Endothelial cell of umbilical vein (primary cell): ENCODE data around the gene PPFIA3. TPM values are rescaled to one million over a fixed set of nuclear protein-coding genes. Genes with fewer than 3 reads are reported as not detected.

Experiments
- BruUV-seq: library from RNA; stranded (reverse); fragments of 400-500 nt; replicated peaks from 2 replicates; lab custom pipeline; 2021; lab: Mats Ljungman, UMichigan
- CTCF ChIA-PET: fragments of 300-600, 350-600 bp; sonication (Branson Sonifier 250); formaldehyde crosslinking; loops from one replicate; lab custom pipeline; 2021; ENCODE audit warnings: antibody characterized with exemption, inconsistent platforms; lab: Charles Lee
- POLR2A ChIA-PET: fragments of 300-600, 350-600 bp; sonication (Branson Sonifier 250); formaldehyde crosslinking; loops from one replicate; lab custom pipeline; 2021; ENCODE audit warnings: antibody characterized with exemption, inconsistent platforms; lab: Charles Lee
- DNase-seq: peaks from one replicate; pipeline ENCODE4 v3.0.0-alpha.2; 2011; ENCODE audit warnings: low read depth, low spot score
- FAIRE-seq: peaks from 2 replicates; lab custom pipeline; 2011; peaks lifted over from hg19 to GRCh38; lab: Jason Lieb, UNC
- H2AFZ ChIP-seq: 2 replicates; pipeline ENCODE4 v1.6.0; 2012; ENCODE audit warnings: low read depth, low read length, control low read depth, inconsistent platforms
- H3K27ac ChIP-seq: 2 replicates; pipeline ENCODE4 v1.5.1; 2011; ENCODE audit warnings: low read depth, mild to moderate bottlenecking, control low read depth, low read length, moderate library complexity; ENCODE audit not compliant: insufficient read depth
- H3K27me3 ChIP-seq, 2 experiments: 2 replicates each; pipeline versions ENCODE4 v1.6.0 to v1.6.1; 2011; ENCODE audit warnings: low read length in 2 of 2, mixed read lengths in 1 of 2; ENCODE audit not compliant: control insufficient read depth in 2 of 2, insufficient read depth in 2 of 2
- H3K36me3 ChIP-seq, 2 experiments: 2 replicates in 1 of 2; 3 replicates in 1 of 2; pipeline ENCODE4 v1.5.1; 2011; ENCODE audit warnings: low read length in 2 of 2, mild to moderate bottlenecking in 1 of 2, moderate library complexity in 1 of 2; ENCODE audit not compliant: control insufficient read depth in 2 of 2, insufficient read depth in 2 of 2; ENCODE audit errors: extremely low read depth in 1 of 2
- H3K4me1 ChIP-seq: 3 replicates; pipeline ENCODE4 v1.5.1; 2011; ENCODE audit warnings: mild to moderate bottlenecking, low read length; ENCODE audit not compliant: control insufficient read depth, insufficient read depth; ENCODE audit errors: extremely low read depth
- H3K4me2 ChIP-seq: 2 replicates; pipeline ENCODE4 v1.6.1; 2011; ENCODE audit warnings: low read length, control low read depth, mixed read lengths; ENCODE audit not compliant: insufficient read depth
- H3K4me3 ChIP-seq, 3 experiments: fragments of 200-600 bp in 1 of 3; sonication (generic), shearing (Covaris generic) in 1 of 3; replicated peaks in 1 of 3; 2 replicates each; pipeline ENCODE4 v1.5.1; 2011 to 2016; ENCODE audit warnings: control low read depth in 3 of 3, low read length in 3 of 3, mild to moderate bottlenecking in 2 of 3, inconsistent platforms in 1 of 3, low read depth in 1 of 3, moderate library complexity in 1 of 3; ENCODE audit not compliant: insufficient read depth in 1 of 3
- H3K79me2 ChIP-seq: 2 replicates; pipeline ENCODE4 v1.6.0; 2012; ENCODE audit warnings: low read length, inconsistent platforms; ENCODE audit not compliant: control insufficient read depth, insufficient read depth
- H3K9ac ChIP-seq: replicated peaks from 2 replicates; pipeline ENCODE3; 2011; ENCODE audit warnings: low read length, control low read depth; ENCODE audit not compliant: insufficient read depth; ENCODE audit errors: extremely low read depth
- H3K9me1 ChIP-seq: replicated peaks from 3 replicates; pipeline ENCODE4 v1.6.0; 2011; ENCODE audit warnings: mild to moderate bottlenecking, low read length; ENCODE audit not compliant: control insufficient read depth, insufficient read depth; ENCODE audit errors: extremely low read depth
- H3K9me3 ChIP-seq: replicated peaks from 2 replicates; pipeline ENCODE4 v1.5.1; 2012; ENCODE audit warnings: low read length, inconsistent platforms; ENCODE audit not compliant: control insufficient read depth, insufficient read depth
- H4K20me1 ChIP-seq: replicated peaks from 2 replicates; pipeline ENCODE3; 2011; ENCODE audit warnings: mild to moderate bottlenecking, low read length; ENCODE audit not compliant: control insufficient read depth, insufficient read depth; ENCODE audit errors: extremely low read depth
- EZH2 ChIP-seq: IDR thresholded peaks from 2 replicates; pipeline ENCODE4 v1.6.1; 2012; ENCODE audit warnings: borderline replicate concordance, low read depth, mild to moderate bottlenecking, moderate library complexity, low read length, inconsistent platforms; ENCODE audit not compliant: severe bottlenecking
- FOS ChIP-seq: IDR thresholded peaks from 2 replicates; pipeline ENCODE4 v1.6.1; 2011; ENCODE audit warnings: mild to moderate bottlenecking, low read length, moderate library complexity, borderline replicate concordance; ENCODE audit not compliant: insufficient read depth
- GATA2 ChIP-seq: IDR thresholded peaks from 2 replicates; pipeline ENCODE4 v1.7.0; 2011; ENCODE audit warnings: low read depth, mild to moderate bottlenecking, moderate library complexity, mixed read lengths, low read length; ENCODE audit not compliant: insufficient read length, insufficient read depth
- JUN ChIP-seq: IDR thresholded peaks from 2 replicates; pipeline ENCODE4 v1.6.1; 2011; ENCODE audit warnings: borderline replicate concordance, low read depth; ENCODE audit not compliant: insufficient read length, insufficient read depth
- MYC ChIP-seq: IDR thresholded peaks from one replicate; pipeline ENCODE4 v1.6.1; 2011; ENCODE audit warnings: mild to moderate bottlenecking, low read depth, low read length
- POLR2A ChIP-seq: IDR thresholded peaks from 2 replicates; pipeline ENCODE4 v1.6.1; 2012; ENCODE audit warnings: low read depth, mild to moderate bottlenecking, control low read depth, low read length
- POLR2AphosphoS5 ChIP-seq: IDR thresholded peaks from 2 replicates; pipeline ENCODE4 v1.6.1; 2012; ENCODE audit warnings: low read depth, mild to moderate bottlenecking, control low read depth, low read length, moderate library complexity; ENCODE audit not compliant: insufficient read depth
- dilution Hi-C: fragments of 300-500 bp; cut with MboI; formaldehyde crosslinking; loops from one replicate; pipeline ENCODE4 v1.15.0; 2019; ENCODE audit warnings: low sequenced_read_pairs; ENCODE audit not compliant: extremely low pct_ligation_motif_present
- intact Hi-C: fragments of 100-400 bp; cut with micrococcal nuclease; formaldehyde crosslinking; loops from one replicate; pipeline ENCODE4 v1.10.0; 2022
- polyA plus RNA-seq, 4 experiments: library from polyadenylated mRNA; depleted of rRNA in 3 of 4; stranded (reverse) in 3 of 4; unstranded in 1 of 4; fragments of >200 nt; gene quantifications; 2 replicates each; pipeline versions ENCODE4 v1.2.1 to v1.2.3, GENCODE V29; 2011 to 2012; ENCODE audit warnings: missing spikeins in 1 of 4
- total RNA-seq: library from RNA; stranded (reverse); gene quantifications from 2 replicates; pipeline ENCODE4 v1.2.3, GENCODE V29; 2021
- TF ChIP-seq, protein P1 (sequence below): IDR thresholded peaks from 2 replicates; pipeline ENCODE4 v1.6.1; 2011; ENCODE audit not compliant: insufficient read depth, insufficient read length
- TF ChIP-seq, protein P2 (sequence below), 2 donors: IDR thresholded peaks; 1 replicate in 1 of 2; 2 replicates in 1 of 2; pipeline ENCODE4 v1.5.1; 2011; ENCODE audit warnings: low read length in 2 of 2, mild to moderate bottlenecking in 2 of 2, moderate library complexity in 2 of 2, control low read depth in 1 of 2, inconsistent platforms in 1 of 2, low read depth in 1 of 2; ENCODE audit not compliant: insufficient read depth in 1 of 2; ENCODE audit errors: extremely low read depth in 1 of 2

The PPFIA3 gene
- total and polyA plus RNA-seq, 2 donors (not counting 3 experiments of a cell fraction or from before 2014, with no cell fraction given): 1.3 to 2.0 TPM

DNA sequence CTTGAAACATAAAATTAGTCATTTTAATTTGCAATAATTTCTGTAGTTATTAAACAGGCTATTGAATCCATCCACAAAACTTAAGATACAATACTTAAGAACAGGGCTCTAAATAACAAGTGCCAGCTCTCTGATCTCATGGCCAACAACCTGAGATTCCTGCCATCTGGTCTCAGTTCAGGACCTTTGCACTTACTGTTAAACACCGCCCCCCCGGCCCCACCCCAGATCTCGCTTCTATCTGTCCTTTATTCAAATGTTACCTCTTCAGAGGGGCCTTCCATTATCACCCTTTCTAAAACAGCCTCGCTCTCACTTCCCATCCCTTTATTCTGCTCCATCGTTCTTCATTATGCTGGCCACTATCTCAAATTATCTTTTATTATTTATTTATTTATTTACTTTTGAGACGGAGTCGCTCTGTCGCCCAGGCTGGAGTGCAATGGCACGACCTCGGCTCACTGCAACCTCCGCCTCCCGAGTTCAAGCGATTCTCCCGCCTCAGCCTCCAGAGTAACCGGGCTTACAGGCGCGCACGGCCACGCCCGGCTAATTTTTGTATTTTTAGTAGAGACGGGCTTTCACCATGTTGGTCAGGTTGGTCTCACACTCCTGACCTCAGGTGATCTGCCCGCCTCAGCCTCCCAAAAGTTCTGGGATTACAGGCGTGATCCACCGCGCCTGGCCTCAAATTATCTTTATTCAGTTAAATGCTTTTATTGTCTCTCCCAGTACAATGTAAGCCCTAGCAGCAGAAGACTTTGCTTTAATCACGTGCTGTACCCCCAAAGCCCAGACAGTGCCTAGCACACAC, 34.9 kb upstream of the PPFIA3 start:
- intact Hi-C loops (loop anchor here (1.0 to 5.0 kb wide), 2 partner anchors 43 to 91 kb away; partner anchors contain the start of genes GYS1 and RUVBL2), dilution Hi-C loops (no loop called here)
- Histone ChIP-seq H3K79me2 (peaks cover 37% of the 10 kb centered on the region), H3K27me3 (peaks cover 2 to 3% of the 10 kb centered on the region in 2 experiments), H3K9me3 (no peaks in the 10 kb centered on the region), H3K9me1 (no peaks in the 10 kb centered on the region), H3K9ac (peak overlapping the region; percentile 97), H3K36me3 (peaks cover 0 to 14% of the 10 kb centered on the region in 2 experiments), H3K4me3 (peak overlapping the region in 2 of 3 experiments; percentile 18 to 25), H3K27ac (peak overlapping the region; percentile 73), H2AFZ (peak overlapping the region; percentile 80), H4K20me1 (peaks cover 2% of the 10 kb centered on the region), H3K4me2 (peak overlapping the region; percentile 26), H3K4me1 (peaks cover 14% of the 10 kb centered on the region)
- no peak for DNase-seq
- BruUV-seq: TSS peak; percentile 77
- TF ChIP-seq JUN (no peak), MYC (no peak), GATA2 (no peak), POLR2AphosphoS5 (no peak), EZH2 (no peak), POLR2A (no peak), FOS (no peak)
- TF ChIP-seq, protein P1, sequence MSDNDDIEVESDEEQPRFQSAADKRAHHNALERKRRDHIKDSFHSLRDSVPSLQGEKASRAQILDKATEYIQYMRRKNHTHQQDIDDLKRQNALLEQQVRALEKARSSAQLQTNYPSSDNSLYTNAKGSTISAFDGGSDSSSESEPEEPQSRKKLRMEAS: no peak
- TF ChIP-seq, protein P2, sequence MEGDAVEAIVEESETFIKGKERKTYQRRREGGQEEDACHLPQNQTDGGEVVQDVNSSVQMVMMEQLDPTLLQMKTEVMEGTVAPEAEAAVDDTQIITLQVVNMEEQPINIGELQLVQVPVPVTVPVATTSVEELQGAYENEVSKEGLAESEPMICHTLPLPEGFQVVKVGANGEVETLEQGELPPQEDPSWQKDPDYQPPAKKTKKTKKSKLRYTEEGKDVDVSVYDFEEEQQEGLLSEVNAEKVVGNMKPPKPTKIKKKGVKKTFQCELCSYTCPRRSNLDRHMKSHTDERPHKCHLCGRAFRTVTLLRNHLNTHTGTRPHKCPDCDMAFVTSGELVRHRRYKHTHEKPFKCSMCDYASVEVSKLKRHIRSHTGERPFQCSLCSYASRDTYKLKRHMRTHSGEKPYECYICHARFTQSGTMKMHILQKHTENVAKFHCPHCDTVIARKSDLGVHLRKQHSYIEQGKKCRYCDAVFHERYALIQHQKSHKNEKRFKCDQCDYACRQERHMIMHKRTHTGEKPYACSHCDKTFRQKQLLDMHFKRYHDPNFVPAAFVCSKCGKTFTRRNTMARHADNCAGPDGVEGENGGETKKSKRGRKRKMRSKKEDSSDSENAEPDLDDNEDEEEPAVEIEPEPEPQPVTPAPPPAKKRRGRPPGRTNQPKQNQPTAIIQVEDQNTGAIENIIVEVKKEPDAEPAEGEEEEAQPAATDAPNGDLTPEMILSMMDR (IDR thresholded peaks at IDR 0.05; ENCODE audit: extremely low read depth in 1 of 2, insufficient read depth in 1 of 2, low read depth in 1 of 2, low read length in 2 of 2): no peak
- ChIA-PET POLR2A (no interaction called here), CTCF (interaction anchor here (2.5 kb wide), 1 partner anchor 14 kb away, joined by 9 read pairs; no protein-coding TSS in a partner anchor)
- peak; percentile 49 for FAIRE-seq
